Fibroblast of skin of right quadriceps (primary cell): Measurements from ENCODE around the gene TMC1.

Source experiments
- DNase-seq: peaks from one replicate; pipeline ENCODE4 v3.0.0-alpha.2; 2013

Gene TMC1

GRCh38 chr9:72882117-72882775, 360.8 kb downstream of the TMC1 start:
- no peak for DNase-seq

- no peak for DNase-seq
Observed at GRCh38 chr9:72883875-72884274, 362.5 kb downstream of the TMC1 start.

DNA sequence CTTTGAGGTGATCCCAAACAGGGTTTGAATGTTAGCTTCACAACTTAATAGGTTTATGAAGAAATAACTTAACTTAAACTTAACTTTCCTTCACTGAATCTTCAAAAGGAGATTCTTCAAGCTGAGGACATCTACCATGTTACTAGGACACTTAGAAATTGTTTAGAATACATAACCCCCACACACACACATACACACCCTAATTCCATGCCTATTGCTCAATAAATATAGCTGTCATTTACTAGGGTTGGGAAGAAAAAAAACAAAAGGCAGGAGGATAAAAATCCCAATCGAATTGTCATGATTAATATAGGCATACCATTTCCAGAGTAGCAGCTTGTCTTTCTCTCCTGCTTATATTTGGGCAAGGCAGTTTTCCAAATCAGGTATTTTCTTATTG, 363.1 kb downstream of the TMC1 start:
- DNase-seq, result no peak
